GM12892 (cell line): ENCODE measurements around the gene ZNF606.

ENCODE experiments used
- POLR2A ChIP-seq: IDR thresholded peaks from 2 replicates; pipeline ENCODE4 v1.6.1; 2011; ENCODE audit warnings: low read depth, low read length, control low read depth
- POLR2AphosphoS5 ChIP-seq: IDR thresholded peaks from 2 replicates; pipeline ENCODE4 v1.6.1; 2011; ENCODE audit warnings: low read depth, low read length, control low read depth

GRCh38 chr19:57934820-57935665 lies 67.6 kb downstream of the ZNF606 start, which contains the start of gene ZNF418:
- TF ChIP-seq POLR2A (no peak), POLR2AphosphoS5 (no peak)
